ENCODE results near the gene ABCG8.

The ABCG8 gene

DNA sequence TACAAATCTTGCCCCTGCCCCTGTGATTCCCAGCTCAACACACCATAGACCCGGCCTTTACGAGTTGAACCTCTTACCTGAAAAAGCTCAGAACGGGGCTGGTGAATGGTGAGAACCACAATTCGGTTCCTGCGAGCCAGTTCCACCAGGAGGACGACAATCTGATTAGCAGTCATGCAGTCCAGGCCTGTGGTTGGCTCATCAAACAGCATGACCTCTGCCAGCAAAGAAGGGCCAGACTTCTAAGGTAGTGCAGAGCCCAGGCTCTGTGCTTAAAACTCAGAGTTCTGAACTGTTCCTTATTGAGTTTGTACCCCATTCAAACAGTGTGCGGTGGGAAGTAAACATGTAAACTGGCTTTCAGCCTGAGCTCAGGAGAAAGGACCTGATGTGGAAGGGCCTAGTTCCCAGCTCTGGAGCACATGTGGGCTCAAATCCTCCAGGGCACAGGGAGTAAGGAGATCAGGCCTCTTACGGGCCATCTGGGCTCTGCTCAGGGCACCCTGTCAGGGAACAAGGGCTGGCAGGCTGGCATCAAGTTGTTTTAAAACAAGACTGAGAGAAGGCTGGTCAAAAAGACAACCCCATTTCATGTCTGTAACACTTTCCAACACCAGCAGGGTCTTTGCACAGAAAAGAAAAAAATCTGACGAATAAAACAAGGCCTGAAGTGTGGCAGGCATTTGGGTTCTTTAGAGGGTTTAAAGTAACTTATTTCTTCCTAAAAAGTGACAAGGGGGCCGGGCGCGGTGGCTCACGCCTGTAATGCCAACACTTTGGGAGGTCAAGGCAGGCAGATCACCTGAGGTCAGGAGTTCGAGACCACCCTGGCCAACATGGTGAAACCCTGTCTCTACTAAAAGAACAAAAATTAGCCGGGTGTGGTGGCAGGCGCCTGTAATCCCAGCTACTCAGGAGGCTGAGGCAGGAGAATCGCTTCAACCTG lies 12.2 kb upstream of the ABCG8 start:
- no peak for DNase-seq

DNA sequence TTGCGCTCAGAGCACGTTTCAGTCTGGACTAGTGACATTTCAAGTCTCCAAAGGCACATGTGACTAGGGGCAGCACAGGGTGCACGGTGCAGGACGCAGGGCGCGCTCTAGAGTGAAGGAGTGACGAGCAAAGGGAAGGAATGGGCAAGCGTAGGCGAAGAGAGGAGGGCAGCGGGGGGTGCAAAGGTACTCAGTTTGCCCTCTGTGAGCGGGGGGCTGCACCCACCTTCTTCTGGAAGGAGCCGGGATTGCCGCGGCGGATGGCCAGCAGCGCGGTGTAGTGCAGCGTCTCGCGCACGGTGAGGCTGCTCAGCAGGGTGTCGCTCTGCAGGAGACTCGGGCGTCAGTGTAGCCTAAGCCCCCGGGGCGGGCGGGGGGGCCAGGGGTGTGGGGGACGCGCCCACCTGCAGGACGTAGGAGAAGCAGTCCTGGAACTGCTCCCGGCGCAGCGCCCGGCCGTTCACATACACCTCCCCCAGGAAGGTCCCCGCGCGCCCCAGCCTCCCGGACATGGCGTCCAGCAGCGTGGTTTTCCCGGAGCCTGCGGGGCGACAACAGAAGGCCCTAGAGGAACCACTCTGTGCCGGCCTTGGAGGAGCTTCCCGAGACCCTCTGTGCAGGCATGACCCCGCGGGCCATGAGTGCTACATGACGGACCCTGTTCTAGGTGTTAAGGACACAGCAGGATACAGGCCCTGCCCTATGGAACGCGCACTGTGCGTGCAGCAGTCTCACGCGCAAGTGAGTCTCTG lies 7.1 kb upstream of the ABCG8 start:
- no peak for DNase-seq

DNA sequence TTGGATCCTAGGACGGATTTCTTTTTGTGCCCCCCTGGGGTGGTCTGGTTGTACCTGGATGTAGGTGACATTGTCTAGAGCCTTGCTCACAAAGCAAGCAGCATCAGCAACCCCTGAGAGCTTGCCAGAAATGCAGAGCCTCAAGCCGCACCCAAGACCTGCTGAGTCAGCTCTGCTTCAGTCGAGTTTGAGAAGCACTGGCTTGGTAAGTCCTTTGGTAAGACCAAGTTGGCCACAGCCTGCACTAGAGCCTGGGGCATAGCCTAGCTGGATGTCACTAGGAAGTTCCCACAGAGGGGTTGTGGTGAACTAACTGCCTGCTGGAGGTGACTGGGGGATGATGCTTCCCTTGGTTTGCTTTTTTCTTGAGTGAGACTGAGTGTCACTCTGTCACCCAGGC lies 6.3 kb upstream of the ABCG8 start:
- DNase-seq: no peak

DNA sequence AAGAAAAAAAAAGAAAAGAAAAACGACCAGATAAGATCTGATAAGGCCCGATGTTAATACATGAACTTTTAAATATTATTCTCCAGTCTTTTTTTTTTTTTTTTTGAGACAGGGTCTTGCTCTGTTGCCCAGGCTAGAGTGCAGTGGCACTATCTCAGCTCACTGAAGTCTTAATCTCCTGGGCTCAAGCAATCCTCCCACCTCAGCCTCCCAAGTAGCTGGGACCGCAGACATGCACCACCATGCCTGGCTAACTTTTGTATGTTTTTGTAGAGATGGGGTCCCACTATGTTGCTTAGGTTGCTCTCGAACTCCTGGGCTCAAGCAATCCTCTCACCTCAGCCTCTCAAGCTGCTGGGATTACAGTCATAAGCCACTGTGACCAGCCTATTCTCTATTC lies 1.7 kb upstream of the ABCG8 start:
- no peak for DNase-seq

DNA sequence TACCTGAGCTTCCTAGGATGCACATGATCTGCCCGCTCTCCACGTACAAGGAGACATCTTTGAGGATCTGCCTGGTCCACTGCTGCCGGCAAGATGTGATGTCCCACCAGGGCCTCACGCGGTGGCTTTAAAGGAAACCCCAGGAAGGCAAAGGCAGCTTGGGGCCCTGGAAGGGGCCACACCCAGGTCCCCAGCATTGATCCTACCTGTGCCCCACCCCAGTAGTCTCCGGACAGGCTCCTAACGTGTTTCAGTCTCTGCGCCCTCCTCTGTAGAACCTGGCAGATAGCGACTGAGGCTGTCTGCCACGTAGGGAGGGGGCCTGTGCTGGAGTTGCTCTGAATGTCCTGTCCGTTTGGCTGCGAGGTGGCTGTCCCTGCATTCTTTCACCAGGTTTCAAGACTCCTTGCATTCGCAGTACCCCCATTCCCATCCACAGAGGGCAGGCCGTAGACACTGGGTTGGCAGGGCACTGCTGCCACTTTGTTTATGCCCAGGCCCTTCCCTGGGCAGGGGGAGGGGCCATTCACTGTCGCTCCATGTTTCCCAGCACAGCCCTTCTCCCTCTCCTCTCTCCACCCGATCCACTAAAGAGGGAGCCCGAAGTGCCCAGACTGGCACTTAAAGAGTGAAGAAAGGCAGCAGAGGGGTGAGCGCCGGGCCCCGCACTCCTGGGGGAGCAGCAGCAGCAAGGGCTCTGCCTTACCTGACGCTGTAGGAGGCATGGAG lies 776 bp upstream of the ABCG8 start:
- DNase-seq: no peak

DNA sequence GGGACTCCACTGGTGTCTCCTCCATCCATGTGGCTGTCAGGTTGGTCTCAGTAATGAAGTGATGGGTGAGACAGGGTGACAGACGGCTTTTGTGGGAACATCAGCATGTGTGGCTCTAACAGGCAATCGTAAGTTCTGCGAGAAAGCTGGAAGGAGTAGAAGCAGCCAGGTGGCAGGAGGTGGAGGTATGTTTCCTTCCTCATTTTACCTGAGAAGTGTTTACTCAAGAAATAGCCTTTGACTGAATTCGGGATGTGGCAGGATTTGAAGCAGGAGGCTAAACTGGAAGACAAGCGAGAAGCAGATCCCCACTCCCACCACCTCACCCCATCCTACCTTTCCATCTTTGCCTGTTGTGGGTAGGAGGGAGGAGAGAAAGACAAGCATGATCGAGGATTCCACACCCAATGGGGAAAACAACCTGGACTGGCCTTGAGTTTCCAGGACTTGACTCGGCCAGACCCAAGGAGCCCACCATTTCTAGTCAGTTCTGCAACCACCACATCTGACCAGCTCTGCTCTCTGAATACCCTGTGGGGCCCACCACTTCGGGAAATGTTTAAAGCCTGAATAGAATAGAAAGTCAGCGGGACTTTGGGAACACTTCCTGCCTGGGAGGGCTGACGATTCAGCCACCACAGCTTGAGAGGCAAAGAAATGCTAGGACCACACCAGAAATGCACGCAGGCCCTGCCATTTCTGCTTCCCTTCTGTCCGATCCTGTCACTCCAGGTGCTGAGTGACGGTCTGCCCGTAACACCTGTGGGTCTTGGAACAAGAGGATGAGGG lies 1.2 kb downstream of the ABCG8 start:
- no peak for DNase-seq

DNA sequence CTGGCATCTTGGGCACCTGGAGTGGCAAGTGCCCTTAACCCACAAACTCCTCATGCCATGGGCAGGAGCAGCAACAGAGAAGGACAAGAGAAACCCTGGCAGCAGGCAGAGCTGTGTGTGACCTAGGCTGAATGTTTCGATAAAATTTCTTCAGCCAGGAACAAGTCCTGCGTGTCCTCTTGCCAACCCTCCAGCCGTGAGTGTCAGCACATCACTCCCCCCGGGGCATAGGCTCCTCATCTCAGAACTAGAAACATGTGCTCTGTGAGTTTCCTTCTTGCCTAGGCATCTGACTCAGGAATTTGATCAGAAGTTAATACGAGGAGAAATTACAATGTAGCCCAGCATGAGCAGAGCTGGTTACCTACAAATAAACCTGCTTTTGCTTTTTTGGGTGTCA lies 2.2 kb downstream of the ABCG8 start:
- DNase-seq: no peak

DNA sequence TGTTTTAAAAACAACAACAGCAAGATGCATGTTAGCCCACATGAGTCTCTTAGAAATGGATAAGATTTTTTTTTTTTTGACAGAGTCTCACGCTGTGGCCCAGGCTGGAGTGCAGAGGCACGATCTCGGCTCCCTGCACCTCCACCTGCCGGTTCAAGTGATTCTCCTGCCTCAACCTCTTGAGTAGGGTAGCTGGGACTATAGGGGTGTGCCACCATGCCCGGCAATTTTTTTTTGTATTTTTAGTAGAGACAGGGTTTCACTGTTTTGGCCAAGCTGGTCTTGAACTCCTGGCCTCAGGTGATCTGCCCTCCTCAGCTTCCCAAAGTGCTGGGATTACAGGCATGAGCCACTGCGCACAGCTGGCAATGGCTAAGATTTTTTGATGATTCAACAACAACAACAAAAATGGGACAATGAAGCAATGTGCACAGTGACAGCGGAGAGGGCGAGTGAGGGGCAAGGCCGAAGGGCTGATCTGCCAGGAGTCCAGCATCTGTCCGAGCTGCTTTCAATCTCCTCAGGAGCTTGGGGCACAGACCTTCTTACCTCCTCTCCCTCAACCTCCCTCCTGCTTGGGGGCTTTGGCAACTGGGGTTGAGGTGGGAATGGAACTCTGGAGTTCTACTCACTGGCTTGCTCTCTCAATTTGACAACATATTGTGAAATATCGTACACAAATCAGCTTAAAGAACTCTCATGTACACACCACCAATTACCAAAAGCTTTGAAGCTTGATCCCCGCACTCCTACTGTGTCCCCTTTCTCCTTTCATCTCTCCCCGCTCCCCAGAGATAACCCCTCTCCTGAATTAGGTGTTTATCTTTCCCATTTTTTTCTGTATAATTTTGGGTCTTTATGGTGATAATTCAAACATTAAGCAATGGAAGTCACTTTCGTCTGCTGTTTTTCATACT lies 3.4 kb downstream of the ABCG8 start:
- no peak for DNase-seq

DNA sequence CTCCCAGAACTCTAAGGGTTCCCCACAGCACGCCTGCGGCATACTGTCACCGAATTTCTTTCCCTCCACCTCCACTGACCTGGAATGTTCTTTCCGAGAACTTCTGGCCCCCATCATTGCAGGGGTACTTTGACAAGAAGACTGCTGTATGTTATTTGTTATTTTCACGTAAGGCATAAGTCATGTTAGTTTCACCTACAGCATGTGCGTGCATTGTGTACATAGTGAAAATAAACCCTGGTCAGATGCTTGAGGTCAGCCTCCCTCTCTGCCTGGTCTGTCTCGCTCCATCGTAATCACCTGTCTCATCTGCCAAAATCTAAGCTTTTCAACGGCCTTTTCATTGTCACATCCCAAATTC lies 4.1 kb downstream of the ABCG8 start:
- no peak for DNase-seq

DNA sequence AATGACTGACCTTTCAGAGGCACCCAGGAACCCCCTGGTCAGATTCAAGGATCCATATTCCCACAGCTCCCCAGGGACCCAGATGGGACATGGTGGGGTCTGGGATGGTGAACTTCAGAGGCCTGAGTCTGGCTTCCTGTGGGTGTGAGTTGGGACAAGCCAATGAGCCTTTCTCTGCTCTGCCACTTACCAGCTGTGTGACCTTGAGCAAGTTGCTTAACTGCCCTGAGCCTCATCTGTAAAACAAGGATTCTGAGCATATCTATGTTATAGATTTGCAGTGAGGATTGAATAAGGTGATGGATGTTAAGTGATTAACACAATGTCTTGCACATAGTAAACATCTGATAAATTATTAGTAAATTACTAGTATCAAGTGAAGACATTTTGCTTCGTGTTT lies 6.4 kb downstream of the ABCG8 start:
- no peak for DNase-seq

DNA sequence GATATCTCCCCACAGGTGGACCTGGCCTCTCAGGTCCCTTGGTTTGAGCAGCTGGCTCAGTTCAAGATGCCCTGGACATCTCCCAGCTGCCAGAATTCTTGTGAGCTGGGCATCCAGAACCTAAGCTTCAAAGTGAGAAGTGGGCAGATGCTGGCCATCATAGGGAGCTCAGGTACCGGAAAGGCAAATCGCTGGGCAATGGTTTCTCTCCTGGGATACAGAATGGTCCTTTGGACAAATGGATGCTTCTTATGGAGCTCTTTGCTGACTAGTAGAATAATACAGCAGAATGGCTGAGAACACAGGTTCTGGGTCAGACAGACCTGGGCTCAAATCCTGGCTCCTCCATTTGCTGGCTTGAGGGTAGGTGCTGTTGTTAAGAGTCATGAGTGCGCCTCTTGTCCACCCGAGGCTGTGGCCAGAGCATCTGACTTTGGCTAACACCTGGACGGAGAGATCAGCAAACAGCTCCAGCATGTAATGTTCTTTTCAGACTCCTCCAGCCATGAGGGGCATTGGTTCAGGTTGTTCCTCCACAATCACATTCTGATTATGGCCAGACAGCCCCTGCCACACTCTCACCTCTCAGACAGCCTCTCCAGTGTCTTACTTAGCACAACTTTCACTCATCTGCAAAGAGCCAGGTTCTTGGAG lies 7.5 kb downstream of the ABCG8 start:
- no peak for DNase-seq

DNA sequence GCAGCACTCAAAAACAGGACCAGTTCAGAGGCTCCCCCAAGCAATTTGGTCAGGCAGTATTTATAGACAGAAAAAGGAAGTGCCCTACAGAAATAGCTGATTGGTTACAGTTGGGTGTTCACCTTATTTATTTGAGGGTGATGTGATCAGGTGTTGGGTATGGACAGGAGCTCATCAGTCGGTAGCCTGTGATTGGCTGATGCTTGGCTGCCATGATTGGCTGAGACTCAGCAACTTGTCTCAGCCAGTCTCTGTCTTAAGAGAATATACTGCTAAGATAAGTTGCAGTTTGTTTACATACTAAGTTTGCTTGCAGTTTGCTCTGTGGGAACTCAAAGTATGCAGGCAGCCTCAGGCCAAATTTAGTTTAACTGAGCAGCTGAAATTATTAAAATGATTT lies 9.4 kb downstream of the ABCG8 start:
- DNase-seq: peak; percentile 1

DNA sequence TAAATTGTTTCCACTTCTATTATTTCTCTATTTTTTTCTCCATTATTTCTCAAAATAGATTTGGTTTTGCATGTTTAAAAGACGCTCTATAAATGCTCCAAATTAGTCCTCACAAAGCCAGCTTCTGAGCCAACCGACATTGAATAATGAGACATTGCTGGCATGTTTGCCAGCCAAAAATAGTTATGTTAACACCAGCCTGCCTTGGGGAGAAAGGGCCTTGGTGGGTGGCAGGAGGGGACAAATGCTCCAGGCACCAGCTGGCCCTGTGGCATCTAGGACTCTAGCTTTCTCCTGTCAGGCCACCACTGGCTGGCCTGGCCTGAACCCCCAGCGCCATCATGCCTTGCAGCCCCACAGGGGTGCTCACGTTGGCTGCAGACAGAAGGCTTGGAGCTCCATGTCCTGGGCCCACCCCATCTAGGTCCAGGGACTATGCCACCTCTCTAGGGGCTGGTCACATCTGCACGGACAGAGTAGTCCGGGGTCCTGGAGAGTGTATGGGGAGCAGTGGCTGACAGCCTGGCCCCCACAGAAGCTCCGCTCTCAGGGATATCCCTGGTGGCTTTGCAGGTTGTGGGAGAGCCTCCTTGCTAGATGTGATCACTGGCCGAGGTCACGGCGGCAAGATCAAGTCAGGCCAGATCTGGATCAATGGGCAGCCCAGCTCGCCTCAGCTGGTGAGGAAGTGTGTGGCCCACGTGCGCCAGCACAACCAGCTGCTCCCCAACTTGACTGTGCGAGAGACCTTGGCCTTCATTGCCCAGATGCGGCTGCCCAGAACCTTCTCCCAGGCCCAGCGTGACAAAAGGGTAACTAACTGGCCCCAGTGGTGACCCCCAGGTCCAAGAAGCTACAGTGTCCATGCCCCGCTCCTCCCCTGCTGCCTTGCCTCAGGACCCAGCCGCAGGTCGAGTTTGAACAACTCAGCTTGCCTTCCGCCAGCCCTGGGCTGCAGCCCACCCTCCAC lies 12.5 kb downstream of the ABCG8 start:
- DNase-seq: no peak

DNA sequence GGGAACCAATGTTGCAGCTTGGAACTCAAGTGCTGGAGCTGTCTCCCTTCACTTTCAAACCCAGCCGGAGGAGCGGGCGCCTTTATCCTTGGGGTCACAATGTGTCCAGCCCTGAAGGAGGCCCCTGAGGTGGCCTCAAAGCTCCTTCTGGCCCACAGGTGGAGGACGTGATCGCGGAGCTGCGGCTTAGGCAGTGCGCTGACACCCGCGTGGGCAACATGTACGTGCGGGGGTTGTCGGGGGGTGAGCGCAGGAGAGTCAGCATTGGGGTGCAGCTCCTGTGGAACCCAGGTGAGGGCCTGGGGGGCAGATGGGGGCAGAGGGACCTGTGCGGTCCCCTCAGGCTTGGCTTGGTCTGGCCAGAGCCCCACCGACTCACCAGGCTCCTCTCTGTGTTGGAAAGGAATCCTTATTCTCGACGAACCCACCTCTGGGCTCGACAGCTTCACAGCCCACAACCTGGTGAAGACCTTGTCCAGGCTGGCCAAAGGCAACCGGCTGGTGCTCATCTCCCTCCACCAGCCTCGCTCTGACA lies 13.5 kb downstream of the ABCG8 start:
- DNase-seq: no peak

DNA sequence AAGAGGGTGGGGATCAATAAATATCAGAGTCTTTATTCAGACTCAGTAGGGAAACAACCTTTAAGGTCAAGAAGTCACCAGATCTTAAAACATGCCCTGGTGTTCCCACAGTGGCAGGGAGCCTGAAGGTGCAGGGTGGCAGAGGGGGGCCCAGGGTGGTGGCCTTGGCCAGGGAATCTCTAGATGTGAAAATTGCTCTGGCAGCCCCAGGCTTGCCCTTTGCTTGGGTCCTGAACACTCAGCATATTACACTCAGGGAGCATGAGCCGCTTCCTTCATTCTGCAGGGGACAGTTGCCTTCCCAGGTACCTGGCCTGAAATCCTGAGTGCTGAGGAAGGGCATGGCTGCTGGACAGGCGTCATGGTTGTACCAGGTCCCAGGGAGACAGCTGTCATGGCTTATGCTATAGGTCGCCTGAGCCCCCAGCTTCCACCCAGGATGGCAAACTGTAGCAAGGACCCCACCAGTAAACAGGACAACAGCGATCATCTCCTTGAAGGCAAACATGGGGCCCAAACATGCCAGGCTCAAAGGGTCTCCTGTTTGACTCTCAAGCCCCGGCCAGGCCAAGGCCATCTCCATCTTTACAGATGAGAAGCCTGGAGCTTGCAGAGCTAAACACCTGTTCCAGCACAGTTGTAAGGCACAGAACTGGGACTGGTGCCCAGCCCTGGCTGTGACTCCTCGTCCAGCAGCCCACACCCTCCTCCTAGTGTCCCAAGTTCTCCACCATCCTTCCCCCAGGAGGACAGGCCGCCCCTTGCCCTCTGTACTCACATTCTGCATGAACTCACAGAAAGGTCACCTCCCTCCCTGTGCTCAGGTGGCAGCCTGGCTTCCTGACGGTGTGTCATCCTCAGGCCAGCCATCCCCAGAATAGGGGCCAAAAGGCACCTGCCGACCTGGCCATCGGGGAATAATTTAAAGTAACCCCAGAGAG lies 14.6 kb downstream of the ABCG8 start:
- no peak for DNase-seq

DNA sequence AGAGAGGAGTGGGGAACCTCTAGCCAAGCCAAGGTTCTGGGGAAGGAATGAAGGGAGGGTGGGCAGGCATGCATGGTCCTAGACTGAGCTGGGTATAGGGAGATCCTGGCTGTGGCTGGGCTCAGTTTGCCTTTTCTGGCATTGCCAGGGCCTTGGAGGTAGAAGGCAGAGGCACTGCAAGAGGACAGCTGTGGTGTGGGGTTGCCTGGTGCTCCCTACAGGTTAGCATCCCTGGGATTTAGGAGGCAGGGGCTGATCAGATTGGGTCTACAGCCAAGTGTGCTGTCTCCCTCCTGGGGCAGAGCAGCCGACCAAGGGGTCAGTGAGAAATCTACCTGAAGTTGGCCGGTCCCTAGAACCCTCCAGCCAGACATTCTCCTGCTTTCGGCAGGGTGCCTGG lies 15.9 kb downstream of the ABCG8 start:
- no peak for DNase-seq

DNA sequence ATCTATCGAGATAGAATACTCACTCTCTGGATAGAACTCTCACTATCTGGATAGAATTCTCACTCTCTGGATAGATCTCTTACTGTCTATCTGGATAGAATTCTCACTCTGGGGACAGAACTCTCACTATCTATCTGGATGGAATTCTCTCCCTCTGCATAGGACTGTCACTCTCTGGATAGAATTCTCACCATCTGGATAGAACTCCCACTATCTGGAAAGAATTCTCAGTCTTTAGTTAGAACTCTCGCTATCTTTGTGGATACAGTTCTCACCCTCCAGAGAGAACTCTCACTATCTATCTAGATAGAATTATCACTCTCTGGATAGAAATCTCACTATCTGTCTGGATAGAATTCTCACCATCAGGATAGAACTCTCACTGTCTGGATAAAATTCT lies 16.5 kb downstream of the ABCG8 start:
- no peak for DNase-seq

DNA sequence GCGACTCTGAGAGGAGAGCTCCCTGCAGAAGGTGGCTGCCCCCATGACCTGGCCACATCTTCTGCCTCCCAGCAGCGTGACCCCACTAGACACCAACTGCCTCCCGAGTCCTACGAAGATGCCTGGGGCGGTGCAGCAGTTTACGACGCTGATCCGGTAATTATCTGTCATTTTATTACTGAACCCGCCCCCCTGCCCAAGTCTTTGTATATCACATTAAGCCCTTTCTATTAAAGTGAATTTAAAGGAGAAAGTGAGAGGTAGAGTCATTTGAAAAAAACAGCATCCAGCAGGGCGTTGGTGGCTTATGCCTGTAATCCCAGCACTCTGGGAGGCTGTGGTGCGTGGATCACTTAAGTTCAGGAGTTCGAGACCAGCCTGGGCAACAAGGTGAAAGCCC lies 33.4 kb downstream of the ABCG8 start:
- DNase-seq: no peak
